Heart left ventricle (tissue), 16 donors: ENCODE measurements around the gene COQ4. TPM values are rescaled to one million over a fixed set of nuclear protein-coding genes. Genes with fewer than 3 reads are reported as not detected.
A peak's percentile ranks its signal among the peaks of the same experiment; 100 is the strongest.

Experiments used
- ATAC-seq, 4 donors: fragments of 200-7000 bp; cut with Tn5 transposase; one replicate each; pipeline ENCODE4 v1.9.1; 2020 to 2022; ENCODE audit warnings: moderate library complexity in 4 of 4, mild to moderate bottlenecking in 3 of 4, moderate number of reproducible peaks in 1 of 4
- DNase-seq, 5 donors: peaks; one replicate each; pipeline ENCODE4 v3.0.0-alpha.2; 2020
- H3K27ac ChIP-seq, 12 donors: fragments of 200-600 bp; sonication (generic) in 4 of 12; one replicate each; pipeline versions ENCODE4 v1.5.0 to v1.8.0; 2016 to 2022; ENCODE audit warnings: mild to moderate bottlenecking in 2 of 12
- H3K27me3 ChIP-seq, 9 donors: fragments of 200-600 bp; sonication (generic) in 2 of 9; one replicate each; pipeline versions ENCODE4 v1.5.1 to v1.8.0; 2016 to 2022; ENCODE audit warnings: mild to moderate bottlenecking in 3 of 9
- H3K36me3 ChIP-seq, 9 donors: fragments of 200-600 bp; sonication (generic) in 2 of 9; one replicate each; pipeline versions ENCODE4 v1.5.0 to v1.8.0; 2018 to 2022; ENCODE audit warnings: mild to moderate bottlenecking in 2 of 9
- H3K4me1 ChIP-seq, 12 donors: fragments of 200-600 bp; sonication (generic) in 4 of 12; one replicate each; pipeline versions ENCODE4 v1.5.0 to v1.8.0; 2016 to 2022; ENCODE audit warnings: mild to moderate bottlenecking in 3 of 12
- H3K4me3 ChIP-seq, 12 donors: fragments of 200-600 bp; sonication (generic) in 4 of 12; one replicate each; pipeline versions ENCODE4 v1.5.0 to v1.8.0; 2017 to 2022; ENCODE audit warnings: mild to moderate bottlenecking in 9 of 12, moderate library complexity in 4 of 12
- H3K9me3 ChIP-seq, 12 donors: fragments of 200-600 bp; sonication (generic) in 4 of 12; one replicate each; pipeline versions ENCODE4 v1.5.0 to v1.8.0; 2016 to 2022; ENCODE audit warnings: mild to moderate bottlenecking in 1 of 12
- CTCF ChIP-seq, 12 donors: fragments of 200-600 bp; sonication (generic) in 4 of 12; IDR thresholded peaks; one replicate each; pipeline versions ENCODE4 v1.5.0 to v1.8.0; 2018 to 2022; ENCODE audit warnings: antibody characterized with exemption in 12 of 12, mild to moderate bottlenecking in 5 of 12
- POLR2A ChIP-seq, 2 donors: fragments of 450-650 bp; IDR thresholded peaks; one replicate each; pipeline ENCODE4 v1.6.1; 2017; ENCODE audit warnings: antibody characterized with exemption in 2 of 2, mild to moderate bottlenecking in 2 of 2, moderate library complexity in 2 of 2
- WGBS, 4 donors: extraction: QIAGEN DNeasy Blood & Tissue Kit in 2 of 4; methylation state at CpG; one replicate each; pipeline versions ENCODE4 v1.1.5 to v1.1.7; 2013 to 2018; 5-methylcytosine and 5-hydroxymethylcytosine counted together
- intact Hi-C, 10 donors: fragments of 100-400 bp; cut with DNase I; formaldehyde crosslinking; loops; one replicate each; pipeline versions ENCODE4 v1.11.1 to v1.14.2; 2022
- polyA plus RNA-seq, 2 donors: library from polyadenylated mRNA; stranded (reverse); fragments of 200-250 nt; gene quantifications; one replicate each; pipeline ENCODE4 v1.2.3, GENCODE V29; 2013
- total RNA-seq, 9 donors: library from RNA; depleted of rRNA in 2 of 9; stranded (reverse); fragments of >200 nt in 2 of 9; fragmentation: NEBNext Ultra II Directional in 3 of 9; extraction: Animal tissue kit (Norgen Biotek cat#: 25700) in 3 of 9; gene quantifications; one replicate each; pipeline versions ENCODE4 v1.1.0 to v1.2.4, GENCODE V29; 2016 to 2023
- donor health status: ischemic (EF 13 %, LVEDD 7.1; RV severe dilation, severe dysfunction).
- donor health status: healthy with polysubstance abuse.
- donor health status: DM: no; HTN: yes; CAD: no.
- donor health status: DM: no; HTN: no; CAD: no.
- donor health status: ischemic (EF 25% LVEDD 6.9; RV normal size, moderate dysfunction).
- donor health status: ischemic (EF 25% LVEDD 5.7; RV mildly dilated, moderate dysfunction).
- donor health status: healthy.
- donor health status: DM: yes; HTN: yes; CAD: no.
- donor health status: ischemic (EF 35%, LVEDD 5.7; RV mildly dilated, moderate dysfunction).
- donor health status: nonischemic (EF 11% LVEDD 7.7; RV severe dilation, severe dysfunction).
- donor health status: DM: yes; HTN: yes; CAD: no.
- donor health status: PGD.
- donor health status: ischemic (EF 29% LVEDD 5.4; RV normal size, mild dysfunction).
- donor health status: nonischemic (EF 23%, LVEDD 6.1; RV moderate dilation, normal function).

Gene COQ4
- total and polyA plus RNA-seq, 11 donors: 19.0 to 43.2 (median 30.1) TPM

- H3K4me3 ChIP-seq: no peak overlapping the region
- intact Hi-C loops: no loop called here
- no peaks in the 10 kb centered on the region for H3K9me3 ChIP-seq
- ATAC-seq: no peak
- H3K27ac ChIP-seq: no peak overlapping the region
- H3K27me3 ChIP-seq: no peaks in the 10 kb centered on the region
- DNase-seq: no peak
- H3K36me3 ChIP-seq: peaks cover 0 to 84% (median 65%) of the 10 kb centered on the region in 9 donors
- 62 to 77% (median 66%) methylated on average over 9 of the region's 9 CpGs for WGBS, 4 donors
- peaks cover 0 to 10% (median 2%) of the 10 kb centered on the region in 12 donors for H3K4me1 ChIP-seq
- TF ChIP-seq CTCF (IDR thresholded peaks at IDR 0.05): no peak
- no peak for TF ChIP-seq POLR2A (IDR thresholded peaks at IDR 0.05)
Measured at GRCh38 chr9:128316421-128316820, 6.2 kb upstream of the COQ4 start.

- no peak for TF ChIP-seq POLR2A (IDR thresholded peaks at IDR 0.05)
- TF ChIP-seq CTCF (IDR thresholded peaks at IDR 0.05): no peak
- WGBS, 4 donors: 81 to 94% (median 90%) methylated on average over 2 of the region's 2 CpGs
- H3K36me3 ChIP-seq: peaks cover 0 to 76% (median 58%) of the 10 kb centered on the region in 9 donors
Measured at GRCh38 chr9:128317629-128318028, 5.0 kb upstream of the COQ4 start.

GRCh38 chr9:128321343-128321742 lies 1.3 kb upstream of the COQ4 start:
- no peak for TF ChIP-seq POLR2A (IDR thresholded peaks at IDR 0.05)
- no peaks in the 10 kb centered on the region for H3K9me3 ChIP-seq
- H3K4me3 ChIP-seq: peak overlapping the region in 9 of 12 donors; percentile 62 to 98 (median 91)
- H3K4me1 ChIP-seq: peaks cover 6 to 41% (median 29%) of the 10 kb centered on the region in 12 donors
- DNase-seq (no peak), ATAC-seq (no peak)
- peaks cover 0 to 64% (median 39%) of the 10 kb centered on the region in 9 donors for H3K36me3 ChIP-seq
- no peaks in the 10 kb centered on the region for H3K27me3 ChIP-seq
- H3K27ac ChIP-seq: peak overlapping the region in 1 of 12 donors; percentile 98
- 80 to 87% (median 84%) methylated on average over 7 of the region's 7 CpGs for WGBS, 4 donors
- intact Hi-C loops: loop anchor here in 1 of 10 donors (10.0 kb wide), 1 partner anchor 137 kb away; no protein-coding TSS in a partner anchor

More at GRCh38 chr9:128317629-128318028, 5.0 kb upstream of the COQ4 start:
- Histone ChIP-seq H3K4me1 (peaks cover 0 to 14% (median 7%) of the 10 kb centered on the region in 12 donors), H3K27me3 (no peaks in the 10 kb centered on the region), H3K27ac (no peak overlapping the region), H3K4me3 (no peak overlapping the region), H3K9me3 (no peaks in the 10 kb centered on the region)
- DNase-seq: no peak
- ATAC-seq: no peak
- intact Hi-C loops: no loop called here

- ATAC-seq (peak in 1 of 4 donors; percentile 3), DNase-seq (no peak)
- Histone ChIP-seq H3K27ac (peak overlapping the region in 10 of 12 donors; percentile 84 to 98 (median 94)), H3K4me3 (peak overlapping the region; percentile 62 to 98 (median 92)), H3K4me1 (peaks cover 6 to 41% (median 29%) of the 10 kb centered on the region in 12 donors), H3K36me3 (peaks cover 0 to 63% (median 39%) of the 10 kb centered on the region in 9 donors), H3K27me3 (no peaks in the 10 kb centered on the region), H3K9me3 (no peaks in the 10 kb centered on the region)
- TF ChIP-seq CTCF (IDR thresholded peaks at IDR 0.05) (no peak), POLR2A (IDR thresholded peaks at IDR 0.05) (no peak)
- intact Hi-C loops: loop anchor here in 2 of 10 donors (2.0 to 10.0 kb wide), 2 partner anchors 19 to 137 kb away; partner anchors contain the start of gene SLC27A4 (in 1 of the 2)
- WGBS, 4 donors: 2 to 5% (median 2%) methylated on average over 21 of the region's 21 CpGs
Measured at GRCh38 chr9:128321879-128322403, 698 bp upstream of the COQ4 start.
